ENCODE results near the gene SEC14L1.

SEC14L1 gene

DNA sequence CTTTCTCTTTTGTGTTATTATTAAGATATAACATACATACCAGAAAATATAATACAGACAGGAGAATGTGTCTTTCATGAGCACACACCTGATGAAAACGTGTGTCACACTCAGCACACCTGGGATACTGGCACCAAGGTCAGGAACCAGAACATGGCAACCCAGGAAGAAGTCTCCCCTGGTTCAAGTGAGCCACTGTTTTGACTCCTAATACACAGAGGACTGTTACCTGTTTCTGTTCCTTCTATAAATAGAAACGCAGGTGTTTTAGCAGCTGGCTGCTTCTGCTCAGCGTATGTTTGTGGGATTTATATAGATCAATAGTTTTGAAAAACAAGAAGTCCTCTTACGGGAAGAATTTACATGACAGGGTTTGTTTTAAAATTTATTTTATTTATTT, 3.5 kb downstream of the SEC14L1 start:
- TF ChIP-seq, protein P1, sequence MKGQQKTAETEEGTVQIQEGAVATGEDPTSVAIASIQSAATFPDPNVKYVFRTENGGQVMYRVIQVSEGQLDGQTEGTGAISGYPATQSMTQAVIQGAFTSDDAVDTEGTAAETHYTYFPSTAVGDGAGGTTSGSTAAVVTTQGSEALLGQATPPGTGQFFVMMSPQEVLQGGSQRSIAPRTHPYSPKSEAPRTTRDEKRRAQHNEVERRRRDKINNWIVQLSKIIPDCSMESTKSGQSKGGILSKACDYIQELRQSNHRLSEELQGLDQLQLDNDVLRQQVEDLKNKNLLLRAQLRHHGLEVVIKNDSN (IDR thresholded peaks at IDR 0.05), result no peak
- no peak for TF ChIP-seq TAF1 (IDR thresholded peaks at IDR 0.05; ENCODE audit: low read depth)
- TF ChIP-seq TCF12 (IDR thresholded peaks at IDR 0.05; ENCODE audit: low read depth), result no peak
- TF ChIP-seq, protein P2, sequence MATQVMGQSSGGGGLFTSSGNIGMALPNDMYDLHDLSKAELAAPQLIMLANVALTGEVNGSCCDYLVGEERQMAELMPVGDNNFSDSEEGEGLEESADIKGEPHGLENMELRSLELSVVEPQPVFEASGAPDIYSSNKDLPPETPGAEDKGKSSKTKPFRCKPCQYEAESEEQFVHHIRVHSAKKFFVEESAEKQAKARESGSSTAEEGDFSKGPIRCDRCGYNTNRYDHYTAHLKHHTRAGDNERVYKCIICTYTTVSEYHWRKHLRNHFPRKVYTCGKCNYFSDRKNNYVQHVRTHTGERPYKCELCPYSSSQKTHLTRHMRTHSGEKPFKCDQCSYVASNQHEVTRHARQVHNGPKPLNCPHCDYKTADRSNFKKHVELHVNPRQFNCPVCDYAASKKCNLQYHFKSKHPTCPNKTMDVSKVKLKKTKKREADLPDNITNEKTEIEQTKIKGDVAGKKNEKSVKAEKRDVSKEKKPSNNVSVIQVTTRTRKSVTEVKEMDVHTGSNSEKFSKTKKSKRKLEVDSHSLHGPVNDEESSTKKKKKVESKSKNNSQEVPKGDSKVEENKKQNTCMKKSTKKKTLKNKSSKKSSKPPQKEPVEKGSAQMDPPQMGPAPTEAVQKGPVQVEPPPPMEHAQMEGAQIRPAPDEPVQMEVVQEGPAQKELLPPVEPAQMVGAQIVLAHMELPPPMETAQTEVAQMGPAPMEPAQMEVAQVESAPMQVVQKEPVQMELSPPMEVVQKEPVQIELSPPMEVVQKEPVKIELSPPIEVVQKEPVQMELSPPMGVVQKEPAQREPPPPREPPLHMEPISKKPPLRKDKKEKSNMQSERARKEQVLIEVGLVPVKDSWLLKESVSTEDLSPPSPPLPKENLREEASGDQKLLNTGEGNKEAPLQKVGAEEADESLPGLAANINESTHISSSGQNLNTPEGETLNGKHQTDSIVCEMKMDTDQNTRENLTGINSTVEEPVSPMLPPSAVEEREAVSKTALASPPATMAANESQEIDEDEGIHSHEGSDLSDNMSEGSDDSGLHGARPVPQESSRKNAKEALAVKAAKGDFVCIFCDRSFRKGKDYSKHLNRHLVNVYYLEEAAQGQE (IDR thresholded peaks at IDR 0.05; ENCODE audit: low read depth), result no peak
- TF ChIP-seq CEBPB (IDR thresholded peaks at IDR 0.05), result no peak
- no peak for TF ChIP-seq ZBTB7A (IDR thresholded peaks at IDR 0.05; ENCODE audit: low read depth)
- TF ChIP-seq YY1 (IDR thresholded peaks at IDR 0.05; ENCODE audit: low read depth), result no peak
- TF ChIP-seq RAD21 (IDR thresholded peaks at IDR 0.05; ENCODE audit: low read depth), result no peak
- TF ChIP-seq, protein P3, sequence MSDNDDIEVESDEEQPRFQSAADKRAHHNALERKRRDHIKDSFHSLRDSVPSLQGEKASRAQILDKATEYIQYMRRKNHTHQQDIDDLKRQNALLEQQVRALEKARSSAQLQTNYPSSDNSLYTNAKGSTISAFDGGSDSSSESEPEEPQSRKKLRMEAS (IDR thresholded peaks at IDR 0.05), result no peak
- no peak for TF ChIP-seq CREB1 (IDR thresholded peaks at IDR 0.05; ENCODE audit: low read depth)
- TF ChIP-seq FOXM1 (IDR thresholded peaks at IDR 0.05; ENCODE audit: borderline replicate concordance, low read depth), result no peak
- no peak for TF ChIP-seq EGR1 (IDR thresholded peaks at IDR 0.05)
- TF ChIP-seq NFIC (IDR thresholded peaks at IDR 0.05), result no peak
- no peak for TF ChIP-seq EP300 (IDR thresholded peaks at IDR 0.05; ENCODE audit: borderline replicate concordance)
- TF ChIP-seq TEAD4 (IDR thresholded peaks at IDR 0.05), result no peak

DNA sequence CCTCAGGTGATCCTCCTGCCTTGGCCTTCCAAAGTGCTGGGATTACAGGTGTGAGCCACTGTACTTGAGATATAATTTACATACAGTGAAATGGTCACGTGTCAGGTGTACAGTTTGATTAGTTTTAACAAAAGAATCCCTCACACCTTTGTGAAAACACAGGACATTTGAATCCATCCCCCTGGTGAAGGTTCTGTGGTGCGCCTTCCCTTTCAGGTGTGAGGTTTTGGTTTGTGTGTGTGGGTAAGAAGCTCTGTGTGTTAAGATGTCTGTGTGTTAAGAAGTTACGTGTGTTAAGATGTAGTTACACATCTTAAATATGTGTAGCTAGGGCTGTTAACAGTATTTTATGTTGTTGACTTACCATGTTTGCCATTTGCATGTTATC, 4.4 kb downstream of the SEC14L1 start:
- TF ChIP-seq, protein P2 (IDR thresholded peaks at IDR 0.05; ENCODE audit: low read depth), result no peak
- TF ChIP-seq TEAD4 (IDR thresholded peaks at IDR 0.05) (no peak), RAD21 (IDR thresholded peaks at IDR 0.05; ENCODE audit: low read depth) (no peak), EGR1 (IDR thresholded peaks at IDR 0.05) (no peak), FOXM1 (IDR thresholded peaks at IDR 0.05; ENCODE audit: borderline replicate concordance, low read depth) (no peak), TCF12 (IDR thresholded peaks at IDR 0.05; ENCODE audit: low read depth) (no peak), CEBPB (IDR thresholded peaks at IDR 0.05) (no peak), CREB1 (IDR thresholded peaks at IDR 0.05; ENCODE audit: low read depth) (no peak), TAF1 (IDR thresholded peaks at IDR 0.05; ENCODE audit: low read depth) (no peak), YY1 (IDR thresholded peaks at IDR 0.05; ENCODE audit: low read depth) (no peak), EP300 (IDR thresholded peaks at IDR 0.05; ENCODE audit: borderline replicate concordance) (no peak), NFIC (IDR thresholded peaks at IDR 0.05) (no peak)
- TF ChIP-seq, protein P1 (IDR thresholded peaks at IDR 0.05), result no peak

DNA sequence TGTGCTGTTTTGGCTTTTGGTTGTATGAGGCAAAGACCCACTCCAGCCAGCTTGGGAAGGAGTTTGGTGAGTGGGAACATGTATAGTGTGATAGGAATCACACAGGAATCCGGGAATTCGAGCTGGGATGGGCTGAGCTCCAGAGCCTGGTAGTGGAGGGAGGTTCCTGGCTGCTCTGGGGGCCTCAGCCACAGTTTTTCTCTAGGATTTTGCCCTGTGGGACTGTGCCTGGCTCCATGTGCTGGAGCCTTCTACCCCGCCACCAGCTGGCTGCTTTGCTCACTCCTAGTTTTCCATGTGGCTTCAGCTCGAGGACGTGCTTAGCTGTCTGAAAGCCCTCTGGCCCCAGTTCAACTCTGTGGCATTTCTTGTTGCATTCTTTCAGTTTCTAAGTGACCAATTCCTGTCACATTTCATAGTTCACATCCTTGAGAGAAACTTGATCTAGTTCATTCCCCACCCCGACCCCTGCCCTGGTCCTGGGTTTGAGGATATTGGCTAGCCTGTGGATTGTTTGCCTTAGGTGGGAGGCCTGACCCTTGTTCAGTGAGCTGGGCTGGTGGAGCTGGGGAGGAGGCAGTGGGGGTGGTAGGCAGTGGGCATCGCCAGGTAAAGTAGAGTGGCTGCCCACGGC, 5.0 kb downstream of the SEC14L1 start:
- TF ChIP-seq RAD21 (IDR thresholded peaks at IDR 0.05; ENCODE audit: low read depth) (peak; percentile 23), FOXM1 (IDR thresholded peaks at IDR 0.05; ENCODE audit: borderline replicate concordance, low read depth) (no peak), TAF1 (IDR thresholded peaks at IDR 0.05; ENCODE audit: low read depth) (no peak), TCF12 (IDR thresholded peaks at IDR 0.05; ENCODE audit: low read depth) (no peak), EP300 (IDR thresholded peaks at IDR 0.05; ENCODE audit: borderline replicate concordance) (no peak; the same call in 1 of the 2 replicates), EGR1 (IDR thresholded peaks at IDR 0.05) (no peak), YY1 (IDR thresholded peaks at IDR 0.05; ENCODE audit: low read depth) (no peak), TEAD4 (IDR thresholded peaks at IDR 0.05) (peak; percentile 62), CREB1 (IDR thresholded peaks at IDR 0.05; ENCODE audit: low read depth) (no peak), NFIC (IDR thresholded peaks at IDR 0.05) (peak; percentile 42; the same call in 1 of the 2 replicates), CEBPB (IDR thresholded peaks at IDR 0.05) (no peak), ZBTB7A (IDR thresholded peaks at IDR 0.05; ENCODE audit: low read depth) (peak; percentile 60; the same call in 1 of the 2 replicates)
- TF ChIP-seq, protein P3 (IDR thresholded peaks at IDR 0.05), result peak; percentile 94
- TF ChIP-seq, protein P1 (IDR thresholded peaks at IDR 0.05), result no peak
- TF ChIP-seq, protein P2 (IDR thresholded peaks at IDR 0.05; ENCODE audit: low read depth), result no peak

Measured in Ishikawa (cell line).